Measurements from ENCODE around the gene RHEB.

DNA sequence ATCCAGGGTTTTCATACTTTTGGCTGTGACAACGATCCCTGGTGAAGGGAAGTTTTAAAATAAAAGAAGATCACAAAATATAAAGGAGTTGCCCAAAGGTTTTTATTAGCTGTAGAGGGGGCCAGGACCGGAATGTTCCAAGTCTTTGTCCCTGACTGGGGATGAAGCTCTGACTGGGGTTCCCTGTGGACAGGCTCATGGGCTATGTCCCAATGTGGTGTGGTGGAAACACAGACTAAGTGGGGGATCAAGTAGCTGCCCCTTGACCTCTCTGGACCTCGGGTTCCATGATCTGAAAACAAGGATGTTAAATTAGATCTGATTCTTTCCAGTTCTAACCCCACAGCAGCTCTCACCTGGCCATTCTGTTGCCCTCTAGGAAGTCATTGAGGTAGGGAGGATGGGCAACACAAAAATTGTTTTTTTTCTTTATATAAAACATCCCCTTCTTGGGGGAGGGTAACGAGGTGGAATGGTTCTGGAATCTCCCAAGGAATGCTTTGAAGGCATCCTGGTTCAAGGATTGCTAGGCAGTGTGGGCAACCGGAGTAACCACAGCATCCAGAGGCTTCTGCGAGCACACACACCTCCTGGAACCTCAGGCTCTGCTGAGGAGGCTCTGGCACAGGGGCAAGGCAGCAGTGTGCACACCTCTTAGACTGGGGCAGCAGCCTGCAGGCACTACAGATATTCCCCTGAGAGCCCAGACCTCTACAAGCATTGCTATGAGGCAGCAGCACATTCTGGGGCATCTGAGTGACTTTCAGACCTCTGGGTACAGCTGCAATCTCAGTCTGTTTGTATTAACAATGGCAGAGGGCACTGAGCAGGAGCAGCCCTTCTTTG lies 58.4 kb downstream of the RHEB start:
- TF ChIP-seq, protein P1, sequence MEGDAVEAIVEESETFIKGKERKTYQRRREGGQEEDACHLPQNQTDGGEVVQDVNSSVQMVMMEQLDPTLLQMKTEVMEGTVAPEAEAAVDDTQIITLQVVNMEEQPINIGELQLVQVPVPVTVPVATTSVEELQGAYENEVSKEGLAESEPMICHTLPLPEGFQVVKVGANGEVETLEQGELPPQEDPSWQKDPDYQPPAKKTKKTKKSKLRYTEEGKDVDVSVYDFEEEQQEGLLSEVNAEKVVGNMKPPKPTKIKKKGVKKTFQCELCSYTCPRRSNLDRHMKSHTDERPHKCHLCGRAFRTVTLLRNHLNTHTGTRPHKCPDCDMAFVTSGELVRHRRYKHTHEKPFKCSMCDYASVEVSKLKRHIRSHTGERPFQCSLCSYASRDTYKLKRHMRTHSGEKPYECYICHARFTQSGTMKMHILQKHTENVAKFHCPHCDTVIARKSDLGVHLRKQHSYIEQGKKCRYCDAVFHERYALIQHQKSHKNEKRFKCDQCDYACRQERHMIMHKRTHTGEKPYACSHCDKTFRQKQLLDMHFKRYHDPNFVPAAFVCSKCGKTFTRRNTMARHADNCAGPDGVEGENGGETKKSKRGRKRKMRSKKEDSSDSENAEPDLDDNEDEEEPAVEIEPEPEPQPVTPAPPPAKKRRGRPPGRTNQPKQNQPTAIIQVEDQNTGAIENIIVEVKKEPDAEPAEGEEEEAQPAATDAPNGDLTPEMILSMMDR (IDR thresholded peaks at IDR 0.05), result no peak
- no peak for TF ChIP-seq EZH2phosphoT487 (IDR thresholded peaks at IDR 0.05)
